Endothelial cell (in vitro differentiated cells): ENCODE results near the gene HYOU1. TPM values are rescaled to one million over a fixed set of nuclear protein-coding genes. Genes with fewer than 3 reads are reported as not detected.

Experiments used
- microRNA-seq: library from miRNA; unstranded; fragments of <30 nt; microRNA quantifications from one replicate; pipeline ENCODE4, GENCODE V29; 2020; ENCODE audit not compliant: unreplicated experiment
- total RNA-seq: library from RNA; stranded (reverse); fragmentation: NEBNext Ultra II Directional; extraction: Animal tissue kit (Norgen Biotek cat#: 25700); gene quantifications from one replicate; pipeline ENCODE4 v1.2.1, GENCODE V29; 2021; ENCODE audit not compliant: unreplicated experiment

HYOU1 gene
- total RNA-seq, 1 donor from 2014 or later, result 243 TPM

Small RNA genes lying within 50 kb of the gene (microRNA-seq; reads per million reads assigned to microRNA genes)
- gene MIR3656, result not detected

Other genes starting within 250 kb of the HYOU1 start
- not detected for gene CXCR5, start 173.3 kb downstream of the HYOU1 start, total RNA-seq
- 16.5 TPM for gene BCL9L, start 131.3 kb downstream of the HYOU1 start, total RNA-seq
- not detected for gene UPK2, start 100.9 kb downstream of the HYOU1 start, total RNA-seq
- gene FOXR1, start 85.4 kb downstream of the HYOU1 start, total RNA-seq, result not detected
- gene CENATAC, start 59.1 kb downstream of the HYOU1 start, total RNA-seq, result 34.7 TPM
- 1,293 TPM for gene RPS25, start 38.9 kb downstream of the HYOU1 start, total RNA-seq
- 60.4 TPM for gene TRAPPC4, start 38.4 kb downstream of the HYOU1 start, total RNA-seq
- gene SLC37A4, start 26.3 kb downstream of the HYOU1 start, total RNA-seq, result 21.9 TPM
- 32.7 TPM for gene VPS11, start 10.6 kb upstream of the HYOU1 start, total RNA-seq
- 13.6 TPM for gene HMBS, start 27.7 kb upstream of the HYOU1 start, total RNA-seq
- gene DPAGT1, start 44.6 kb upstream of the HYOU1 start, total RNA-seq, result 53.2 TPM
- 11.7 TPM for gene C2CD2L, start 50.1 kb upstream of the HYOU1 start, total RNA-seq
- 33.6 TPM for gene HINFP, start 64.4 kb upstream of the HYOU1 start, total RNA-seq
- gene ABCG4, start 91.8 kb upstream of the HYOU1 start, total RNA-seq, result 0.10 TPM
- 12.3 TPM for gene NLRX1, start 111.5 kb upstream of the HYOU1 start, total RNA-seq
- not detected for gene NHERF4, start 128.3 kb upstream of the HYOU1 start, total RNA-seq
- 47.5 TPM for gene CBL, start 149.1 kb upstream of the HYOU1 start, total RNA-seq